ENCODE results near the gene TSHR.

GRCh38 chr14:80906336-80906735 lies 49.1 kb upstream of the TSHR start:
- no peak for TF ChIP-seq REST (IDR thresholded peaks at IDR 0.05; ENCODE audit: low read depth)
- TF ChIP-seq TAF1 (IDR thresholded peaks at IDR 0.05; ENCODE audit: low read depth) = no peak
- TF ChIP-seq ZBTB7A (IDR thresholded peaks at IDR 0.05; ENCODE audit: low read depth) = no peak
- no peak for TF ChIP-seq MAX (IDR thresholded peaks at IDR 0.05)
- no peak for TF ChIP-seq YY1 (IDR thresholded peaks at IDR 0.05; ENCODE audit: low read depth)
- no peak for TF ChIP-seq USF1 (IDR thresholded peaks at IDR 0.05)
- TF ChIP-seq CREB1 (IDR thresholded peaks at IDR 0.05; ENCODE audit: low read depth) = no peak
- no peak for TF ChIP-seq TEAD4 (IDR thresholded peaks at IDR 0.05)

All from Ishikawa (cell line).